ENCODE results near the gene PDE7B. TPM values are rescaled to one million over a fixed set of nuclear protein-coding genes. Genes with fewer than 3 reads are reported as not detected.

The PDE7B gene
- total and polyA plus RNA-seq, 2 of the 8 experiments (the other 6 are each of a cell fraction or from before 2014, with no cell fraction given): not detected

DNA sequence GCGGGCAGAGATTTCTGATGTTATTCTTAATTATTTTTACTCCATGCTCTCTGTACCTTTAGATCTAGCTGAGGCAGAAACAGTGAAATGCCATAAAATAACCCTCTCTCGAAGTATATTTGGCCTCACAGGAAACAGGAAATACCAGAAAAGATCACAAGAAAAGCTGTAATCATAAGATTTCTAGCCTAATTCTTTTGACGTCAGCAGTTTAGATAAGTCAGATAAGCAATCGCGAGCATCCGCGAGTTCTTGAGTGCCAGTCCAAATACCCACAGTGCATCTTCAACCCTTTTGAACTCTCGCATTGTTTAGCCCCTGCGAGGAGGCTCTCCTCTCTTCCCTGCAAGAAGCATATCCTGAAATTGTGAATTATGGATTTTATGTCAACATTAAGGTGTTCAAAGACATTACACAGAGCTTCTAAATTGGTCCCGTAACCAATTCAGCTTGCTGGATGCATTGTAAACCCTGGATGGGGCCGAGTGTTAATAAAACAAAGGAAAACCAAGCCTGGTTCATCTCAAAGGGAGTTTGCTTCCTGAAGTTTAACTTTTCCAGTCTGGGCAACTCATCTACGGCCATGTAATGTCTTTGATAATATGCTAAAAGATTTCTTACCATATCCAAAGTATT, 199.8 kb downstream of the PDE7B start:
- WGBS, 2 experiments (ENCODE audit: extremely low coverage in 1 of 2, insufficient coverage in 1 of 2, insufficient read length in 1 of 2, insufficient replicate concordance in 2 of 2, low coverage in 1 of 2, low lambda C conversion rate in 2 of 2, missing lambda C conversion rate in 1 of 2): 92% methylated on average over 12 of the region's 12 CpGs; no CpG with 5 or more reads in 1 of the 2 experiments
- H4K8ac ChIP-seq (ENCODE audit: extremely low read depth, insufficient read depth, low read length): no peak overlapping the region
- H3K4me1 ChIP-seq (replicated peaks in 1 of 4; ENCODE audit: control insufficient read depth in 3 of 4, insufficient read depth in 4 of 4, low read length in 3 of 4): no peaks in the 10 kb centered on the region
- POLR2A ChIA-PET (ENCODE audit: partially characterized antibody): no interaction called here
- peaks cover 0 to 1% (median 0%) of the 10 kb centered on the region in 4 experiments; a peak in 1 of 7 replicates for H3K27me3 ChIP-seq (replicated peaks in 1 of 4; ENCODE audit: control insufficient read depth in 3 of 4, extremely low read depth in 1 of 4, insufficient read depth in 3 of 4, low read length in 3 of 4)
- H3K4ac ChIP-seq (replicated peaks; ENCODE audit: insufficient read length, low read depth, low read length): no peak overlapping the region
- no peak overlapping the region for H3K23ac ChIP-seq (ENCODE audit: insufficient read length)
- no peaks in the 10 kb centered on the region for H3K79me2 ChIP-seq (ENCODE audit: control insufficient read depth in 1 of 2, insufficient read depth in 2 of 2, low read length in 2 of 2)
- no peak overlapping the region for H2BK20ac ChIP-seq (ENCODE audit: low read length)
- no peak overlapping the region for H3K27ac ChIP-seq (ENCODE audit: low read depth, low read length)
- H4K91ac ChIP-seq (replicated peaks; ENCODE audit: insufficient read length, low read length): no peak overlapping the region
- H3K36me3 ChIP-seq (ENCODE audit: control insufficient read depth in 2 of 4, insufficient read depth in 4 of 4, low read length in 3 of 4): no peaks in the 10 kb centered on the region
- no peak for DNase-seq (ENCODE audit: low read depth in 1 of 2, low spot score in 2 of 2)
- H2BK15ac ChIP-seq (ENCODE audit: low read length): no peak overlapping the region
- TF ChIP-seq FOSL1 (IDR thresholded peaks at IDR 0.05; ENCODE audit: insufficient read depth, low read depth, low read length) (no peak), JUN (IDR thresholded peaks at IDR 0.05; ENCODE audit: low read depth, low read length) (no peak), SRF (IDR thresholded peaks at IDR 0.05; ENCODE audit: low read depth, low read length) (no peak)
- no peak overlapping the region for H3K56ac ChIP-seq (replicated peaks; ENCODE audit: insufficient read length, low read depth, low read length)
- no peak for FAIRE-seq
- H2BK12ac ChIP-seq (ENCODE audit: low read depth, low read length): no peak overlapping the region
- no peak overlapping the region for H3K14ac ChIP-seq (ENCODE audit: insufficient read length)
- CTCF ChIA-PET (ENCODE audit: partially characterized antibody): no interaction called here
- H3K18ac ChIP-seq (ENCODE audit: extremely low read depth, low read length): no peak overlapping the region
- H3K4me3 ChIP-seq (ENCODE audit: extremely low read depth in 1 of 4, insufficient read depth in 2 of 4, low read depth in 3 of 4, low read length in 4 of 4): no peak overlapping the region
- no peak overlapping the region for H3K4me2 ChIP-seq (ENCODE audit: insufficient read depth in 1 of 2, low read depth in 2 of 2, low read length in 2 of 2)
- no peaks in the 10 kb centered on the region for H3K9me3 ChIP-seq (ENCODE audit: insufficient read depth in 2 of 2, low read depth in 1 of 2, low read length in 1 of 2)
- H3K9ac ChIP-seq (replicated peaks in 1 of 4; ENCODE audit: extremely low read depth in 1 of 4, low read depth in 3 of 4, low read length in 3 of 4): no peak overlapping the region
- no peak overlapping the region for H4K5ac ChIP-seq (ENCODE audit: insufficient read length, low read depth, low read length)
- H3K79me1 ChIP-seq (ENCODE audit: low read depth, low read length): no peaks in the 10 kb centered on the region
- H2AK5ac ChIP-seq (ENCODE audit: low read depth, low read length): no peak overlapping the region
- H2AFZ ChIP-seq (ENCODE audit: low read length): peak overlapping the region; percentile 10; the same call in 1 of the 2 replicates
- no peaks in the 10 kb centered on the region for H4K20me1 ChIP-seq (replicated peaks in 1 of 2; ENCODE audit: control insufficient read depth in 1 of 2, insufficient read depth in 2 of 2, low read length in 2 of 2)
- H2BK5ac ChIP-seq (ENCODE audit: low read depth, low read length): no peak overlapping the region
- no peak overlapping the region for H2BK120ac ChIP-seq (replicated peaks; ENCODE audit: low read depth, low read length)
- H3K23me2 ChIP-seq (ENCODE audit: low read depth, low read length): no peaks in the 10 kb centered on the region

All from H1 (cell line).